ENCODE data around the gene STK32C.
A peak's percentile ranks its signal among the peaks of the same experiment; 100 is the strongest.
"Not testable (repeated sequence)": the region's sequence is repeated elsewhere in the genome, so short reads cannot be mapped to it uniquely, and the experiment has no call there.

The STK32C gene

GRCh38 chr10:132227851-132228390, 79.8 kb downstream of the STK32C start:
- no peak for DNase-seq

DNA sequence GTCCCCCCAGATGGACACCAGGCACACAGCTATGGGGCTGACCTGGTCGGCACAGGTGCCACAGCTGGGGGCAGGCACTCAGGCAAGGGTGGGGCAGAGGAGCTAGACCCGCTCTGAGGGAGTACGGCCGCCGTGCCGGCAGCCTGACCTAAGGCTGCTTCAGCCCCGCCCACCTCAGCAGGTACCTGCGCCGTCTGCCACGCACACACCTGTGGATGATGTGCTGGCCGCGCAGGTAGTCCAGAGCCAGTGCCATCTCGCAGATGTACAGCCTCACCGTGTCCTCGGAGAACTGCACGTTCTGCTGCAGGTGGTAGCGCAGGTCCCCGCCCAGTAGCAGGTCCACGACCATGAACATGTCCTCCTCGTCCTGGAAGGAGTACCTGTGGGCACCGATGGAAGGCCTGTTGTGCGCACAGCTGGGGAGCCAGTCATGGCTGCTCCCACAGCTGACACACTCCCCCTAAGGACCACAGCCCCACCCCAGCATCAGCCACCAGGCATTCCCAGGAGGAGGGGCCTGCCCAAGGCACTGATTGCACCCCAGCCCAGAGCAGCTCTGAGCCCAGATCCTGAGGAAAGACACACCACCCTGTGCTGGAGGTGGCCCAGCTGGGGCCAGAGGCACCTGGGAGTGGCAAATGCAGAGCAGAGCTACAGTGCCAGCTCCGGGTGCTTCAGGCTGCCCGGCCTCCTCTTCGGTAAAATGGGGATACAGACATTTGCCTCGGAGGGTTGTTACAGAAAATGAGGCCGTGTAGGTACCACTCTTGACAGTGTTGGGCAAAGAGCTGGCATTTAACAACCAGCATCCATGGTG, 81.0 kb downstream of the STK32C start:
- no peak for DNase-seq

DNA sequence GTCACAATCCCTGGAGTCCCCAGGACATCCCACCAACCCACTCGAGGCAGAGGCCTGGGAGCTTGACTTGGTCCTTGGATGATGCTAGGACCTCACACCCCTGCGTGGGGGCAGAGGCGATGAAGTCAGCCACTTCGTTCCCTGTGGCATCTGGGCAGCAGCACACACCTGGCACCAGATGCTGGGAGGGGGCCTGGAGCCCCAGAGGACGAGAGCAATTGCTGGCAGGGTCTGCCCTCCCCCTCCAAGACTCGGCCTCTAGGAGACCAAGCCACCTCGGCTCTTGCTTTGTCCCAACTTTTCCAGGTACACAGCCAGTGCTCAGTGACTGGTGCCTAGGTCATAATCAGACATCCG, 81.9 kb downstream of the STK32C start:
- DNase-seq = no peak

DNA sequence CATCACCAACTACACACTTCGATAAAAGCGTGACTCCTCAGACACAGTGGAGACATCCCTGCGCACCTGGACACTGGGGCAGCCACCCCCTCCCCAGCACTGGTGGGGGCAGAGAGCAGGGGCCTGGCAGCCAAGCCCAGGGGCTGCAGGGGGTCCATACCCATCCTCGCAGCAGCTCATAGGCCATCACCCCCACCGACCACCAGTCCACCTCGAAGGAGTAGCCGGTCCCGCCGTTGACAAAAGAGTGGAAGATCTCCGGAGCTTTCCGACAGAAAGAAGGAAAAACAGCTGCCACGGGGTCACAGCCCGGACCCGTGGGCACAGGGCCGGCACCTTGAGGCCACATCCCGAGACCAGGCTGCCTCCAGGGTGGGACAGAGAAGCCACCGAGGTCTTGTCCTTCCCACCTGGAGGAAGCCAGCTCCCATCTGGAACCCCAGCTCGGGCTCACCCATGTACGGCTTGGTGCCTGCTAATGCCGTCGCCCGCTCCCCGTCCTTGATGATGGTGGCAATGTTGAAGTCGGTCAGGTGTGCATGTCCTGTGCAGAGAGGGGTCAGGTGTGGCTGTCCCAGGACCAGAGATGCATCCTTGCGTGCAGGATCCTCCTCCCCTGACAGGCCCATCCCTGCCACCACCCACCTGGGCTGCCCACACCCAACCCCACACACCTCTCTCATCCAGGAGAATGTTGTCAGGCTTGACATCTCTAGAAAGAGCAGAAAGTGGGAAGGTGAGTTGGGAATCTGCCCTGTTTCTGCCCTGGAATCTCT, 82.5 kb downstream of the STK32C start:
- no peak for DNase-seq

DNA sequence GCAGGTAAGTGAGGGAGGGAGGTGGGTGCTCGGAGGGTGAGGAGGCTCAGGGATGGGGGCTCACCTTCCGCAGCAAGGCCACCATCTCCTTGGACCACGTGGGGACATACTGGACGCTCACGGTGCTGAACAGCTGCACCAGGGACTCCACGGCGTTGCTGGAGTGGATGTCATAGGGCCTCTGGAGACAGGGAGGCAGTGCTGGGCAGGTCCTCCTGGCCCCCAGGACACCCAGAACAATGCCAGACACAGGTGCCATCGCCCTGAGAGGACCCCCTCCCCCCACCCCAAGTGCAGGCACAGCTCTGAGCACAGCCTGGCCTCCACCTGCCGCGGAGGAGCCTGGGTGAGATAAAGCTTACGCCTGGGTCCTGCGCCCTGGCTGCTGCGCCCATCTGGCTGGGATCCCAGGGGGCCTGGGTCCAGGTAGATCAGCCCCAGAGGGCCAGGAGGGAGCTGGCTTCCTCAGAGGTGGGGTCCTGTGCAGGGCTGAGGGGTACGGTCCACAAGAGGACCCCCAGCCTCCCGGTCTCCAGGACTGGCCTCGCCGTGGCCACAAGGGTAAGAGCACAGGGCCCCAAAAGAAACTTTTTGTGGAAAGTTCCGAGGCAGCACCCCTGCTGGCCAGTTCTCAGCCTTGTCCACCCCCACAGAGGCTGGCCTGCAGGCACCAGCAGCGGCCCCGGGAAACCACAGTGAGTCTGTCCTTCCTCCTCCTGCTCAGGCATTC, 83.2 kb downstream of the STK32C start:
- DNase-seq = no peak

GRCh38 chr10:132223611-132224342, 84.0 kb downstream of the STK32C start:
- DNase-seq = no peak

GRCh38 chr10:132223156-132223590, 84.6 kb downstream of the STK32C start:
- DNase-seq = peak; percentile 71

- no peak for DNase-seq
Measured at GRCh38 chr10:132222726-132223125, 85.0 kb downstream of the STK32C start.

GRCh38 chr10:132220996-132221395, 86.8 kb downstream of the STK32C start:
- DNase-seq = not testable (repeated sequence)

DNA sequence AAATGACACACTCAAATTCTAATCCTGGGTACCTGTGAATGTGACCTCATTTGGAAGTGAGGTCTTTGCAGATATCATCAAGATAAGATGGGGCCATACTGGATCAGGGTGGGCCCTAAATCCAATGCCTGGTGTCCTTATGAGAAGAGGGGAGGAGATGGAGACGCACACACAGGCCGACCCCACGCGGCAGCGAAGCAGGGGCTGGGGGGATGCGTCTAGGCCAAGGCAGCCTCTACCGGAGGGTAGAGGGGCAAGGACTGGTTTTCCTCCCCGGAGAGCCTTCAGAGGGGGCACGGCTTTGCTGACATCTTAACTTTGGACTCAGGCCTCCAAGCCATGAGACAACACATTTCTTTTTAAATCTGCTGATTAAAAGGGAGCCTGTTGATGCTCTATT, 87.7 kb downstream of the STK32C start:
- no peak for DNase-seq

DNA sequence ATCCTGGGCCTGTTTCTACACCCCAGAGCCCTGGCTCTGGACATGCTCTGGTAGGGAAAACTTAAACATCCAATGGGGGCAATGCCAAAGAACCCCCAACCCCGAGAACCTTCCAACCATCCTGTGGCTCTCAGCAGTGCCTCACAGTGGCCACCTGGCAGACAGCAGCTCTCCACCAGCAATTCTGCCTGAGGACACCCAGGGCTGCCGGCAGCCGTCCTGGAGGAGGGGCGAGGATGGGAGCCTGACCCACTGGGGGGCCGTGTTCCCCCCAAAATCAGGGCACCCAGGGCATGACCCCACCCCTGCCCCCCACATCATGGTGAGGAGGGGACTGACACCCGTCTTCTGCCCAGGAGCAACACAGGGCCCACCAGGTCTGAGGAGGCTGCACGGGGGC, 88.3 kb downstream of the STK32C start:
- no peak for DNase-seq

GRCh38 chr10:132216441-132216840, 91.3 kb downstream of the STK32C start:
- not testable (repeated sequence) for DNase-seq

- DNase-seq = no peak
Measured at GRCh38 chr10:132213917-132214316, 93.8 kb downstream of the STK32C start.

DNA sequence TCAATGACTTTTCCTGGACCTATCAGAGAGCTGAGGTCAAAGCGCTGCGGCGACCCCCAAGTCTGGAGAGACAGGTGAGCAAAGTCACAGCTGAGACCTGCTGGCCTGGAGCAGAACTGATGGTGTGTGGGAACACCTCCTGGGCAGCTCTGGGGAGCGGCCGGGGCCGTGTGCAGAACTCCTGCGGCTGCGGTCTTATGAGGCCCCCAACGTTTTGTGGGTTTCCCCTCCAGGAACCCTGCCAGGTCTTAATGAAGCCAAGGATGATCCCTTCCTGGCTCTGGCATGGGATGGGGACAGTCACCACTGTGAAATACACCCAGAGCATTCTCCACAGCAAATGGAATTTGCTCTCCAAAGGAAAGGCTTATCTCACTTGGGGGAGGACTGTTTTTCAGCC, 94.9 kb downstream of the STK32C start:
- no peak for DNase-seq

GRCh38 chr10:132211246-132211645, 96.5 kb downstream of the STK32C start:
- no peak for DNase-seq

DNA sequence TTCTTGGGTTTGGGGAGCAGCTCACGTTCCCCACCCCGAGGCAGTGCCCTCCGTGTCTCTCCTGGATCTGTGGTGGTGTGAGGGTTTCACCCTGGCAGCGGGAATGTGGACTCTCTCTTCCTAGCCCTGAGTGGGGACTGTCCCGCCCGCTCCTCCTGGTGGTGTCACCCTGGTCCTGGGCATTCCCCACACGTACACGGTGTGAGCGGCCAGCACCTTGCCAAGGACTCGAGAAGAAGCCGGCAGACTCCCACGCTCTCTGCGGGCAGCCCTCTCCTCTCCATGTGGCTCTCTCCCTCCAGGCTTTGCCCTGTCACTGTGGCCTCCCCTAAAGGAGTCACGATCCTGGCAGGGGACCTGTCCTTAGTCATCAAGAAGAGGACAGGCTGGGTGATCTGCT, 97.0 kb downstream of the STK32C start:
- no peak for DNase-seq

GRCh38 chr10:132209978-132210530, 97.7 kb downstream of the STK32C start:
- DNase-seq = no peak

- DNase-seq = no peak
Measured at GRCh38 chr10:132209130-132209529, 98.6 kb downstream of the STK32C start.

DNA sequence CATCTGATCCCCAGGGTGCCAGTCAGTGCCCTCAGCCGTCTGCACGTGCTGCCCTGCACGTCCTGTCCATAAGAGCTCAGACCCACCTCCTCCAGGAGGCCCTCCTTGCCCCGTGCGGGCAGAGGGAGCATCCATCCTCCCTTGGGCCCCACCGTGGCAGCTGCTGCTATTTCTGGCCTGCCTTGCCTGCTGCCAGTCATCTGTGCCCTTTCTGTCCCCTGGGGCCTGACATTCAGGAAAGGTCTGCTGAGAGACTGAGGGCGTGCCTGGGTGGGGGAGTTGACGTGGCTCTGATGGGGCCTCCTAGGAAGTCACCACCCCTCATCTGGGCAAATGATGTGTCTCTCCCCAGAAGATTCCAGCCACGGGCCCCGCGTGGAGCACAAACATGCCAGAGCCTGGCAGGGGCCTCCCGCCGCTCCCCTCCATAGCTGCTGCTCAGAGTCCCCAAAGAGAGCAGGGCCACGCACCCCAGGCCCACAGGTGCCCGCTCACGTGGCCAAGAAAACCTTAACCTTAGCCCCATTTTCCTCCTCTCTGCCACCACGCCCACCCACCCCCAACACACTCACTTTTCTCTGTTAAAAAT, 99.2 kb downstream of the STK32C start:
- DNase-seq = no peak

DNA sequence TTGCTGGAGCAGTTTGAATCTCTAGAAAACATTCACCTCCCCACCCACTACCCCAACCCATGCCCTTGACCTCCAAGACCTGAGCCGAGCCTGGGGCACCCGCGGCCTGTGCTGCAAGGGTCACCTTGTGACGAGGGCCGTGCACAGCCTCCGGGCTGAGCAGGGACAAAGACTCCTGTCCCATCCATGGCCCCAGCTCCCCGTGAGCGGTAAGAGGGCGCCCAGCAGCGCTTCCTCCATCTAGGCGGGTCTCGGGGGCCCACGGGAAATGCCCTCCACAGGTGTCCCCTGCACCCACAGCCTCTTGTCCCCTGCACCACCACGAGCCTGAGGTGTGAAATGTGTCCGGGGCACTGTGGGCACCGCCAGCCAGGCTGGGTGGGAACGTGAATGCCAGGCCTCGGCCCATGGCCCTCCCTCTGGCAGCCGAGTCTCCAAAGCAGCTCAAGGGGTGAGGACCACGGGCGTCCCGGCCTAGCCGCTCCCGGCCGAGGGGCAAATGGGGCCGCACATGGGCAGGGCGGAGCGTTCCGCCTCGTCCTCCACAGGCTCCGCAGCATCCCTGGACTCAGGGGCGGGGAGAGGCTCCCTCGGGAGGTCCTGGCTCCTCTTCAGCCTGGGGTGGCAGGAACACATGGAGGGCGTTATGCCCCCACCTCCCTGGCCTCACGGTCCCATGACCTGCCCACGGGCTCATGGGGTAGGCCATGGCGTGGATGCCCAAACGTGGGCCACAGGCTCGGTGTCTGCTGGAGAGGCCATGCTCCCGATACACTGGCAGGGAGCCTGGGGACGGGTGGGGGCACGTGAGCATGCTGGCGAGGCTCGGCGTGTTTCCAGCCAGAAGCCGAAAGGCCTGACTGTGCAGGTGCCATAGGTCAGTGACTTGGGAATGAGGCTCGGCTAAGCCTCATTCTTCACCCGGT, 100.0 kb downstream of the STK32C start:
- DNase-seq = no peak

All from fibroblast of upper back skin (primary cell).